HG03558 (cell line): ENCODE data around the gene FCGR3A.

Experiments used
- ATAC-seq: cut with Tn5 transposase; IDR thresholded peaks from one replicate; pipeline ENCODE4 v1.9.1; 2021; ENCODE audit warnings: moderate number of reproducible peaks; ENCODE audit not compliant: unreplicated experiment; ENCODE audit errors: extremely low read depth

FCGR3A gene

GRCh38 chr1:161506336-161507223 lies 43.0 kb downstream of the FCGR3A start:
- no peak for ATAC-seq

- ATAC-seq = no peak
Observed at GRCh38 chr1:161505686-161506085, 43.9 kb downstream of the FCGR3A start.

GRCh38 chr1:161503394-161503748 lies 46.2 kb downstream of the FCGR3A start:
- ATAC-seq = no peak

- no peak for ATAC-seq
Observed at GRCh38 chr1:161502641-161503393, 46.8 kb downstream of the FCGR3A start.

- no peak for ATAC-seq
Observed at GRCh38 chr1:161502181-161502580, 47.4 kb downstream of the FCGR3A start.

- no peak for ATAC-seq
Observed at GRCh38 chr1:161501234-161501633, 48.4 kb downstream of the FCGR3A start.

- ATAC-seq = no peak
Observed at GRCh38 chr1:161499099-161500039, 50.2 kb downstream of the FCGR3A start.

- ATAC-seq = no peak
Observed at GRCh38 chr1:161498646-161499045, 51.0 kb downstream of the FCGR3A start.

GRCh38 chr1:161497961-161498360 lies 51.7 kb downstream of the FCGR3A start:
- no peak for ATAC-seq

GRCh38 chr1:161495490-161495889 lies 54.1 kb downstream of the FCGR3A start:
- no peak for ATAC-seq

- ATAC-seq = no peak
Observed at GRCh38 chr1:161494091-161494735, 55.4 kb downstream of the FCGR3A start.

GRCh38 chr1:161492827-161493226 lies 56.8 kb downstream of the FCGR3A start:
- ATAC-seq = no peak
